ENCODE measurements around the gene HHATL. TPM values are rescaled to one million over a fixed set of nuclear protein-coding genes. Genes with fewer than 3 reads are reported as not detected.
A peak's percentile ranks its signal among the peaks of the same experiment; 100 is the strongest.

Gene HHATL
- total RNA-seq, 1 donor from 2014 or later = not detected

- Mint-ChIP-seq H3K4me1 (ENCODE audit: low read depth, unreplicated experiment) (peaks cover 16% of the 10 kb centered on the region), H3K27me3 (ENCODE audit: low read depth, unreplicated experiment) (no peaks in the 10 kb centered on the region), H3K9me3 (ENCODE audit: unreplicated experiment) (peaks cover 12% of the 10 kb centered on the region), H3K36me3 (ENCODE audit: low read depth, unreplicated experiment) (peaks cover 5% of the 10 kb centered on the region), H3K4me3 (ENCODE audit: unreplicated experiment) (no peak overlapping the region), H3K27ac (ENCODE audit: unreplicated experiment) (no peak overlapping the region)
- TF ChIP-seq EZH2 (IDR thresholded peaks at IDR 0.05; ENCODE audit: insufficient read depth, low read length) = no peak
- TF ChIP-seq, protein P1, sequence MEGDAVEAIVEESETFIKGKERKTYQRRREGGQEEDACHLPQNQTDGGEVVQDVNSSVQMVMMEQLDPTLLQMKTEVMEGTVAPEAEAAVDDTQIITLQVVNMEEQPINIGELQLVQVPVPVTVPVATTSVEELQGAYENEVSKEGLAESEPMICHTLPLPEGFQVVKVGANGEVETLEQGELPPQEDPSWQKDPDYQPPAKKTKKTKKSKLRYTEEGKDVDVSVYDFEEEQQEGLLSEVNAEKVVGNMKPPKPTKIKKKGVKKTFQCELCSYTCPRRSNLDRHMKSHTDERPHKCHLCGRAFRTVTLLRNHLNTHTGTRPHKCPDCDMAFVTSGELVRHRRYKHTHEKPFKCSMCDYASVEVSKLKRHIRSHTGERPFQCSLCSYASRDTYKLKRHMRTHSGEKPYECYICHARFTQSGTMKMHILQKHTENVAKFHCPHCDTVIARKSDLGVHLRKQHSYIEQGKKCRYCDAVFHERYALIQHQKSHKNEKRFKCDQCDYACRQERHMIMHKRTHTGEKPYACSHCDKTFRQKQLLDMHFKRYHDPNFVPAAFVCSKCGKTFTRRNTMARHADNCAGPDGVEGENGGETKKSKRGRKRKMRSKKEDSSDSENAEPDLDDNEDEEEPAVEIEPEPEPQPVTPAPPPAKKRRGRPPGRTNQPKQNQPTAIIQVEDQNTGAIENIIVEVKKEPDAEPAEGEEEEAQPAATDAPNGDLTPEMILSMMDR (IDR thresholded peaks at IDR 0.05; ENCODE audit: insufficient read depth, low read depth, low read length) = no peak
- no peak overlapping the region for H2AFZ ChIP-seq (ENCODE audit: low read depth, low read length)
- peak overlapping the region; percentile 10 for H3K4me2 ChIP-seq (ENCODE audit: low read length)
- H3K79me2 ChIP-seq (ENCODE audit: insufficient read depth, low read length) = no peaks in the 10 kb centered on the region
- H3K36me3 ChIP-seq (ENCODE audit: insufficient read depth, low read length) = no peaks in the 10 kb centered on the region
- peaks cover 7% of the 10 kb centered on the region for H3K27me3 ChIP-seq (ENCODE audit: insufficient read depth, low read length)
- no peak overlapping the region for H3K27ac ChIP-seq (ENCODE audit: low read depth, low read length)
- no peak overlapping the region for H3K4me3 ChIP-seq (ENCODE audit: insufficient read depth, low read depth, low read length)
- H3K4me1 ChIP-seq (ENCODE audit: insufficient read depth, low read length) = peaks cover 14% of the 10 kb centered on the region
- FAIRE-seq (peak; percentile 17), DNase-seq (ENCODE audit: low read depth) (peak; percentile 27)
- H3K9me3 ChIP-seq (ENCODE audit: insufficient read depth, low read depth, low read length) = peaks cover 6% of the 10 kb centered on the region
- H3K9ac ChIP-seq (ENCODE audit: low read length) = no peak overlapping the region
- H4K20me1 ChIP-seq (ENCODE audit: insufficient read depth, low read length) = no peaks in the 10 kb centered on the region
Observed at GRCh38 chr3:42680806-42681205, 21.8 kb downstream of the HHATL start.

DNA sequence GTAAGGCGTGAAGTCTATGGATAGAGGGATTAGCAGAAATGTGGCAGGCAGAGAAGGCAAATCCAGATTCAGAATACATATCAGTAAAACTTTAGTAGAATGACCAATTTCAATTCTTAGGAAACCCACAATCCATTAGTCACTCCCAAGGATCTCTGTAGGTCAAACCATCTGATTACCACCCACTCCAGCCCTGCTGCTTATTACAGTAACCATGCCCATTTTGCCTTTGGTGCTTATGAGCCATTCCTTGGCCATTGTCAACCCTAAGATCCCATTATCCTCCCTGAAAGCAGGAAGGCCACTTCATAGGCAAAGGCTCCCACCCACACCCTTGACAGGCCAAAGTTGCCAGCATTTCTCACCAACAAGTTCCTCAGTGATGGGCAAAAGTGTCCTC lies 22.3 kb downstream of the HHATL start:
- Mint-ChIP-seq H3K4me1 (ENCODE audit: low read depth, unreplicated experiment) (peaks cover 16% of the 10 kb centered on the region), H3K36me3 (ENCODE audit: low read depth, unreplicated experiment) (peaks cover 5% of the 10 kb centered on the region), H3K4me3 (ENCODE audit: unreplicated experiment) (no peak overlapping the region), H3K27ac (ENCODE audit: unreplicated experiment) (no peak overlapping the region), H3K27me3 (ENCODE audit: low read depth, unreplicated experiment) (no peaks in the 10 kb centered on the region), H3K9me3 (ENCODE audit: unreplicated experiment) (peaks cover 12% of the 10 kb centered on the region)
- no peak for FAIRE-seq
- no peak overlapping the region for H3K27ac ChIP-seq (ENCODE audit: low read depth, low read length)
- peaks cover 14% of the 10 kb centered on the region for H3K4me1 ChIP-seq (ENCODE audit: insufficient read depth, low read length)
- no peak for TF ChIP-seq EZH2 (IDR thresholded peaks at IDR 0.05; ENCODE audit: insufficient read depth, low read length)
- TF ChIP-seq, protein P1 (IDR thresholded peaks at IDR 0.05; ENCODE audit: insufficient read depth, low read depth, low read length) = no peak
- H3K9me3 ChIP-seq (ENCODE audit: insufficient read depth, low read depth, low read length) = peaks cover 7% of the 10 kb centered on the region
- H3K4me2 ChIP-seq (ENCODE audit: low read length) = peak overlapping the region; percentile 10
- H3K79me2 ChIP-seq (ENCODE audit: insufficient read depth, low read length) = no peaks in the 10 kb centered on the region
- peaks cover 5% of the 10 kb centered on the region for H3K27me3 ChIP-seq (ENCODE audit: insufficient read depth, low read length)
- DNase-seq (ENCODE audit: low read depth) = peak; percentile 59
- H3K9ac ChIP-seq (ENCODE audit: low read length) = no peak overlapping the region
- H3K36me3 ChIP-seq (ENCODE audit: insufficient read depth, low read length) = no peaks in the 10 kb centered on the region
- no peak overlapping the region for H2AFZ ChIP-seq (ENCODE audit: low read depth, low read length)
- no peaks in the 10 kb centered on the region for H4K20me1 ChIP-seq (ENCODE audit: insufficient read depth, low read length)
- no peak overlapping the region for H3K4me3 ChIP-seq (ENCODE audit: insufficient read depth, low read depth, low read length)

GRCh38 chr3:42678447-42678846 lies 24.2 kb downstream of the HHATL start:
- H3K9me3 Mint-ChIP-seq (ENCODE audit: unreplicated experiment) = peaks cover 12% of the 10 kb centered on the region
- H3K36me3 Mint-ChIP-seq (ENCODE audit: low read depth, unreplicated experiment) = peaks cover 5% of the 10 kb centered on the region
- no peak overlapping the region for H3K4me2 ChIP-seq (ENCODE audit: low read length)
- TF ChIP-seq, protein P1 (IDR thresholded peaks at IDR 0.05; ENCODE audit: insufficient read depth, low read depth, low read length) = no peak
- no peak for TF ChIP-seq EZH2 (IDR thresholded peaks at IDR 0.05; ENCODE audit: insufficient read depth, low read length)
- H3K4me1 ChIP-seq (ENCODE audit: insufficient read depth, low read length) = peaks cover 7% of the 10 kb centered on the region
- no peaks in the 10 kb centered on the region for H3K79me2 ChIP-seq (ENCODE audit: insufficient read depth, low read length)
- H2AFZ ChIP-seq (ENCODE audit: low read depth, low read length) = no peak overlapping the region
- no peak overlapping the region for H3K27ac Mint-ChIP-seq (ENCODE audit: unreplicated experiment)
- peaks cover 8% of the 10 kb centered on the region for H3K4me1 Mint-ChIP-seq (ENCODE audit: low read depth, unreplicated experiment)
- no peaks in the 10 kb centered on the region for H3K36me3 ChIP-seq (ENCODE audit: insufficient read depth, low read length)
- H3K9ac ChIP-seq (ENCODE audit: low read length) = no peak overlapping the region
- H3K9me3 ChIP-seq (ENCODE audit: insufficient read depth, low read depth, low read length) = peaks cover 7% of the 10 kb centered on the region
- FAIRE-seq = no peak
- no peaks in the 10 kb centered on the region for H3K27me3 ChIP-seq (ENCODE audit: insufficient read depth, low read length)
- H3K27ac ChIP-seq (ENCODE audit: low read depth, low read length) = no peak overlapping the region
- no peaks in the 10 kb centered on the region for H4K20me1 ChIP-seq (ENCODE audit: insufficient read depth, low read length)
- no peak overlapping the region for H3K4me3 ChIP-seq (ENCODE audit: insufficient read depth, low read depth, low read length)
- no peaks in the 10 kb centered on the region for H3K27me3 Mint-ChIP-seq (ENCODE audit: low read depth, unreplicated experiment)
- no peak for DNase-seq (ENCODE audit: low read depth)
- H3K4me3 Mint-ChIP-seq (ENCODE audit: unreplicated experiment) = no peak overlapping the region
